ENCODE data around the gene ADM.

GRCh38 chr11:10263929-10264328 is 40.9 kb upstream of the ADM start:
- no peak for TF ChIP-seq FOXA1 (IDR thresholded peaks at IDR 0.05)
- TF ChIP-seq FOXK2 (IDR thresholded peaks at IDR 0.05): no peak
- TF ChIP-seq LEF1 (IDR thresholded peaks at IDR 0.05; ENCODE audit: borderline replicate concordance): no peak
- TF ChIP-seq PKNOX1 (IDR thresholded peaks at IDR 0.05): no peak
- no peak for TF ChIP-seq SP1 (IDR thresholded peaks at IDR 0.05)
- TF ChIP-seq CTBP1 (IDR thresholded peaks at IDR 0.05; ENCODE audit: borderline replicate concordance): no peak

Measured in HEK293T (cell line).